AG08396 (cell line): ENCODE data around the gene FER.
"Not testable (repeated sequence)": the region's sequence is repeated elsewhere in the genome, so short reads cannot be mapped to it uniquely, and the experiment has no call there.

Experiments used
- DNase-seq: peaks from one replicate; pipeline ENCODE4 v3.0.0; 2012; ENCODE audit warnings: low spot score, mixed read lengths

FER gene

DNA sequence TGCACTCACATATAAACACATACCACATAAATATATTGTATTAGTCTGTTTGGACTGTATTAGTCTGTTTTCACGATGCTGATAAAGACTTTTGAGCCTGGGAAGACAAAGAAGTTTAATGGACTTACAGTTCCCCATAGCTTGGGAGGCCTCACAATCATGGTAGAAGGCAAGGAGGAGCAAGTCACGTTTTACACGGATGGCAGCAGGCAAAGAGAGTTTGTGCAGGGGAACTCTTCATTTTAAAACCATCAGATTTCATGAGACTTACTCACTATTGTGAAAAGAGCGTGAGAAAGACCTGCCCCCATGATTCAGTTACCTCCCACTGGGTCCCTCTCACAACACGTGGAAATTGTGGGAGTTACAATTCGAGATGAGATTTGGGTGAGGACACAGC lies 133.4 kb downstream of the FER start:
- no peak for DNase-seq

DNA sequence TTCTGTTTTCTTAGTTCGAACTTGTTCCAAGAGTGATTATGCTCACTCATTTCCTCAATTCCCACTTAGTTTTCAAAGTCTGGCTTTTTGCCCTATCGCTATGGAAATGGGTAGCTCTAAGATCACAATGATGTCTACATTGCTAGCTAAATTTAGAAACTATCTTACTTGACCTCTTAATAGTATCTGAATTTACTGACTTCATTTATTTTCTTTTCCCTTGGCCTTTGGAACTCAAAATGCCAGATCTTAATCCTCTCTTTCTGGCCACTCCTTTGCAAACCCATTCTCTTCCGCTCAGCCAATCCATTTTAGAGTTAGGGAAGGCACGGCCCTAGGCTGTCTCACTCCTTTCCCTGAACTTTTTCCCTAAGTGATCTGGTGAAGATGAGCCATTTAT lies 137.0 kb downstream of the FER start:
- peak; percentile 5 for DNase-seq

DNA sequence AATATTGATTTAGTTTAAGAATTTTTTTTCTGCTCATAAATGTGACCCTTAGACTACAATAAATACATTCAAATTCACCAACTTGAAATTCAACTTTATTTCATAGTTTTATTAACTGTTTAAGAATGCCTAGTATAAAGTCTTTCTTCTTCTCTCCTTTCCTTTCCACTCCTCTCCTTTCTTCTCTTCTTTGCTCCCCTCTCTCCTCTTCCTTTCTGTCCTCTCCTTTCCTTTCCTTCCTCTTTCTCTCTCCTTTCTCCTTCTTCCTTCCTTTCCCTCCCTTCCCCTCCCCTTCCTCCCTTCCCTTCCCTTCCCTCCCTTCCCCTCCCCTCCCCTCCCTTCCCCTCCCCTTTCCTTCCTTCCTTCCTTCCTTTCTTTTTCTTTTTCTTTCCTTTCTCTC lies 150.6 kb downstream of the FER start:
- no peak for DNase-seq

DNA sequence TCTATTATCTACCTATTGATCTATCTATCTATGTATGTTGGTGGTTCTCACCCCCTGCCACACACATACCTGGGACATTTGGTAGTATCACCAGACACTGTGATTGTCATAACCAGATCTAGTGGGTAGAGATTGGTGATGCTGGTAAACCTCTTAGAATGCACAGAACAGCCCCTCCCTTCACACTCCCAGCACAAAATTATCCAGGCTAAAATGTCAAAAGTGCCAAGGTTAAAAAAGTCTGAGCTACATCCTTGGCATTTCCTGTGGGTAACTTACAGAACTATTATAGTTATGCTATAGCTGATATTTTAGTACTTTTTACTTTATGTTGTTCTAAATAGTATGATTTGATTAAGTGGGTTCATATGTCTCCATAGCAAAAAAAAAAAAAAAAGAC lies 151.0 kb downstream of the FER start:
- DNase-seq: no peak

DNA sequence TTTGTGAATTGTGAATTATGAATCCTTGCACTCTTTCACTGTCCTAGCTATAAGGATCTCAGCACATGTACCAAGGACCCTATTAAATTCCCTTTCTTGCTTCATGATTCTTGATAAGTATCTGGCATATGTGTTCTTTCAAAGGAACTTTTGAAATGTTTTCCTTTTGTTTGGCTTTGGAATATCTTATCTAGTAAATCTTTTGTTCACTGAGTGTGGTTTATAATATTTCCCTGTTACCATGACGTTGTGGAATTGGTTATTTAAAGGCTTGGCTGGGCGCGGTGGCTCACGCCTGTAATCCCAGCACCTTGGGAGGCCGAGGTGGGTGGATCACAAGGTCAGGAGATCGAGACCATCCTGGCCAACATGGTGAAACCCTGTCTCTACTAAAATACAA lies 151.5 kb downstream of the FER start:
- DNase-seq: not testable (repeated sequence)

DNA sequence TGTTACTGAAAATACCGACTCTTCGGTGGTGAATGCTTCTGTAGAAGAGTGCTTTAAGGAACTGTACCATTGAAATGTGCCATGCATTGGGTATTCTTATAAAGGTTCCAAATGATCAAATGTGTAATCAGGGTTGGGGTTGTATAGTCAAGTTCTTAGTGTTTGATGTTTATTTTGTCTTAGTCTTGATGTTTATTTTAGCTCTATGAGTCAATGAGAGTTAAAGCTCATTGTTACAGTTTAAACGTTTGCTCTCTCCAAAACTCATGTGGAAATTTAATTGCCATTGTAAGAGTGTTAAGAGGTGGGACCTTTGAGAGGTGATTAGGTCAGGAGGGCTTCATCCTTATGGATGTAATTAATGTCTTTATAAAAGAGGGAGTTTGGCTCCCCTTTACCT lies 153.0 kb downstream of the FER start:
- no peak for DNase-seq

DNA sequence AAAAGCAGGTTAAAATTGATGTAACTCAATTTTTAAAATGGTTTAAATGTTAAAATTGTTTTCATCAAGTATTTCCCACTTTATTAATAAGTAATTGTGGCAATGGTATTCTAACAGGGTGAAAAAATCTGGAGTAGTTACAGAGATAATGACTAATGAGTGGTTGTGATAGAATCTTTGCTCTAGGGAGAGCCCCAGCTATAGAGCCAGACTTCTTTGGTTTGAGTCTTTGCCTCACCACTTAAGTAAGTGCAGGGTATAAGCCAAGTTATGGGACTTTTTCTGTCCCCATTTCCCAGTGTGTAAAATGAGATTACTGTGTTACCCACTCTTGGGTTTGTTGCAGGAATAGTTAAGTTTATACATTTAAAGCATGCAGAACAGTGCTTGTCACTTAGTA lies 158.1 kb downstream of the FER start:
- no peak for DNase-seq

DNA sequence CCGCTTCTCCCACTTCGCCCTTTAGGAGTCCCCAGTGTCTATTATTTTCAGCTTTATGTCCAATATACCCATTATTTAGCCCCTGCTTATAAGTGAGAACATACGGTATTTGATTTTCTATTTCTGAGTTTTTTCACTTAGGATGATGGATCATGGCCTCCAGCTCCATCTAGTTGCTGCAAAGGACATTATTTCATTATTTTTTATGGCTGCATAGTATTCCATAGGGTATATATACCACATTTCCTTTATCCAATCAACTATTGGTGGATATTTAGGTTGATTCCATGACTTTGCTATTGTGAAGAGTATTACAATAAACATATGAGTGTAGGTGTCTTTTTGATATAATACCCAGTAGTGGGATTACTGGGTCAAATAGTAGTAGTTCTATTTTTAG lies 162.9 kb downstream of the FER start:
- no peak for DNase-seq

DNA sequence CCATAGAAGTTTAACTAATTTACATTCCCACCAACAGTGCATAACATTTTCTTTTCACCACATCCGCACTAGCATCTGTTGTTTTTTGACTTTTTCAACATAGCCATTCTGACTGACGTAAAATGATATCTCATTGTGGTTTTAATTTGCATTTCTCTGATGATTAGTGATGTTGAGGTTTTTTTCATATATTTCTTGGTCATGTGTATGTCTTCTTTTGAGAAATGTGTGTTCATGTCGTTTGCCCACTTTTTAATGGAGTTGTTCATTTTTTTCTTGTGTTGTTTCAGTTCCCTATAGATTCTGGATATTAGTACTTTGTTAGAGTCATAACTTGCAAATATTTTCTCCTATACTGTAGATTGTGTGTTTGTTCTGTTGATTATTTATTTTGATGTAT lies 163.4 kb downstream of the FER start:
- no peak for DNase-seq

DNA sequence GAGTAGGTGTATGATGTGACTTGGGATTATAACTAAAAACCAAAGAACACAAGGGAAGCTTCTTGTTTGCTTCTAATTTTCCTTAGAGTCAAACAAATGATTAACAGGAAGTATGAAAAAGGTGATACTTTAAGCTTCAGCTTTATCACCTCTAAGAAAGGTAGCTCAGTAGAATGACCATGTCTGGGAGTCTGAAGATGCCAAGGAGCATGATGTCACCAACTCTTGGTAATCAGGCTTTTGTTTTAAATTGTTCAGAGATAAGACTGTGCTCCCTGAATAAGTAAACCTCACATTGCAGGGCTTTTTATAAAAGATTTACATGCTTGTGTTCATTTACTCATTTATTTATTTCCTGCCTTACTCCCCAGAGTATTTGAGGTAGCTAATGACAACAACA lies 169.9 kb downstream of the FER start:
- no peak for DNase-seq

DNA sequence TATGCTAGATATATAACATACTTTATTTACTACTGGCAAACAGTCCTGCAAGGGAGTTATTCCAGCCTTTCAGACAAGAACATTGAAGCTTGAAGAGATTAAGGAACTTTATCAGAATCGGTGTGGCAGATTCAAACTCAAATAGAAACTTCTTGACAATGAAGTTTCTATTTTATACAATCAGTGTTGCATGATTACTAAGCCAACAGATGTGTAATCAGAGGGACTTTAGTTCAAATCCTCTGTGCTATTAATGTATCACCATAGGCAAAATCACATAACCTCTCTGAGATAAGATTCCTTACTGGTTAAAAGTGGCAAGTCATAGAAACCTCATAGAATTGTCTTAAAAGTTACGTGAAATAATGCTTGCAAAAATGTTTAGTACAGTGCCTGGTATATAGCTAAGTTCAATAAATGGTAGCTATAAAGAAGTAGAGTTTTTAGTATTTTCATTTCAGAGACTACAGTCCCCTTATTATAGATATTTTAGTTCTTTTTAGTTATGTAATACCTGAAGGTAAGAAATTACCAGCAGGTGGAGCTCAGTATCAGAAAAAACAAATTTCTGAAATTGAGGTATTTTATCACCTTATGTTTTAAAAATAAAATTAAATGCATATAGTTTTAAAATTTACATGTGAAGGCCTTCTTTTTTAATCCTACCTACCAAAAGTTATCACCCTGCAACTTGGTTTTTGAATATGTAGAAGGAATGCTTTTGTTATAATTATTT lies 172.1 kb downstream of the FER start:
- DNase-seq: no peak

DNA sequence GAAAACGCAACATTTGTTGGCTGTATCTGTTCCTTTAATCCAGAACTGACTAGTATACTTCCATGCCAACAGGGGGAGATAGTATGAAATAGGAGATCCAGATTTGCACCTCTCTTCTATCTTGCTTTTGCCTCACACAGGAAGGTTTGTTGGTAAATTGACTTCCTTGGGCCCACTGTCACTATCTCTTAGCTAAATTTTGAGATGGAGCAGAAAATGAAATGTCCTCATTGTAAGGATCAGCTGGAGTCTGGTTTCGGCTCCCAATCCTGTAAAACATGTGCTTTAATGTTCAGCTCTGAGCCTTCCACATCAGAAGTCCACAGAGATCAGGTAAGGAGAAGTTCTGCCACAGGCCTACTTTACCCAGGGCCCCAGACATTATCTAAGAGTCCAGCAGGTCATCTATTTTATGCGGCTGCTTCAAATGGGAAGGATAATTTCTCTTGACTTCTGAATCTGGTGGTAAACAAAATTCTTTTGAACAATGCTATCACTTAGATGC lies 176.8 kb downstream of the FER start:
- DNase-seq: no peak

DNA sequence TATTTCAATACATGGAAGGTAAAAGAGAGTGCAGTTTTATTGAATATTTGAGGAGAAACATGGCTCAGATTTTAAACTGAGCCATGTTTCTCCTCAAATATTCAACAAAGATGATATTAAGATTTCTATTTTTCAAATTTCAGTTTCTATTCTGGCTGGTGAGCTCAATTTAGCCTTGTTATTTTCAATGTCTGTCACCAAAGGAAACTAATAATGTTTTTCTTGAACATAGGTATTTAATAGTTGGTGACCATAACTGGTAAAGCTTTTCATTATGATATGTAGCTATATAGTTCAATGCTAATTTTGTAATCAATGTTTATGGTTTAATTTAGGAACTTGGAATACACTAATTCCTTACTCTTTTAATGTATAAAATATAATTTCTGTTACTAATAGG lies 177.4 kb downstream of the FER start:
- DNase-seq: no peak

DNA sequence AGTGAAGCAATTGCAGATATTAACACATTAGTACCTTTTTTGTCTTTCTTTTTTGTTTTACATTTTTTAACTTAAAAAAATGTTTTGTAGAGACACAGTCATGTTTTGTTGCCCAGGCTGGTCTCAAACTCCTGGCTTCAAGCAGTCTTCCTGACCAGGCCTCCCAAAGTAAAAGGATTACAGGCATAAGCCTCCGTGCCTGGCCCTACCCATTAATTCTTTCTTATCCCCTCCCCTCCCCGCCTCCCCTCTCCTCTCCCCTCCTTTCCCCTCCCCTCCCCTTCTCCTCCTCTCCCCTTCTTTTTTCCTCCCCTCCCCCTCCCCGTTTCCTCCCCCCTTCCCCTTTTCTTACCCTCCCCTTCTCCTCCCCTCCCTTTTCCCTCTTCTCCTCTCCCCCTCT lies 182.4 kb downstream of the FER start:
- DNase-seq: no peak

DNA sequence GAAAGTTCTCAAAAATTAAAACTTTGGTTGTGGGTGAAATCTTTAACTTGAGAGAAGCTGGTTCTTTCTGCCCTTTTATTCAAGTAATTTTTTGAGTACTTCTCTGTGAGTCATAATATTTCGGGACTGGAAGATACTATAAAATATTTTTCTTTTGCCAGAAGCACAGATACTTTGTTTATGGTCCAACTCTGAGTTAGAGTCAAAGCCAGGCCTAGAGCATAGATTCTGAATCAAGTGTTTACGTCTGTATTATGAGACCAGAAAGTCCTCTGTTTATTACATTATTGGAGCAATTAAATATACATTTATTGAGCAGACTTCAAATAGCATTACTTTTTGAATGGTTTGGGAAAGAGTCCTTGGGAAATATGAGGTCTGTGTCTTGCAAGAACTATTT lies 187.9 kb downstream of the FER start:
- no peak for DNase-seq

DNA sequence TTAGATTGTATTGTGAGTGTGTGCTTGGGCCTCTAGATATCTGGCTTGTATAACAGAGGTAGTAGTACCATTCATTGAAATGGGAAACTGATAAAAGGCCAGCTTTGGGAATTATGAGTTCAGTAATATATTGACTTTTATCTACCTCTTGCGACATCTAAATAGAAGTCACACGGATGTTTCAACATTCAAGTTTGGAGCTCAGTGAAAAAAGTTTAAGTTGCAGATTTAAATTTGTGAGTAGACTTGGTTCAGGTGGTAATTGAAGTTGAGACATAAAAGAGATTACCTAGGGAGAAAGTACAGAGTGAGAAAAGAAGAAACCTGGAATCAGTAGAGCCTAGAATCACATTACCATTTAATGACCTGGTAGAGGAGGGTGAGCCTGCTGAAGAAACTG lies 189.5 kb downstream of the FER start:
- no peak for DNase-seq

DNA sequence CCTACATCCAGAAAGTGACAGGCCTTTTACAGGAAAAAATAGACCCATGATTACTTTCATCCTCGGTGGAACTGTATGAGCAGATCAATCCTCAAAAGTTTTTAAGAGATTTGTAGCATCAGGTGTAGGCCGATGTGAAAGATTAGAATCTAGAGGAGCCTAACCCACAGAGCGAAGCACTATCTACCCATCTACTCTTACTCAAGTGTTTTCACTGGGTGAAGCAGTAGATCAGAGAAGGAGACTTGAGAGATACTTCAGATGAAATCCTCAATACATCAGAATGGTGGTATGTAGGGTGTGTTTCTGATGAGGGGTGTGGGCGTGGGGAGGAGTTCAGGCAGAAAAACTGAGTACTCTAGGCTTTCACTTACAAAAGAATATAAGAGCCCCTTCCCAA lies 192.8 kb downstream of the FER start:
- no peak for DNase-seq

DNA sequence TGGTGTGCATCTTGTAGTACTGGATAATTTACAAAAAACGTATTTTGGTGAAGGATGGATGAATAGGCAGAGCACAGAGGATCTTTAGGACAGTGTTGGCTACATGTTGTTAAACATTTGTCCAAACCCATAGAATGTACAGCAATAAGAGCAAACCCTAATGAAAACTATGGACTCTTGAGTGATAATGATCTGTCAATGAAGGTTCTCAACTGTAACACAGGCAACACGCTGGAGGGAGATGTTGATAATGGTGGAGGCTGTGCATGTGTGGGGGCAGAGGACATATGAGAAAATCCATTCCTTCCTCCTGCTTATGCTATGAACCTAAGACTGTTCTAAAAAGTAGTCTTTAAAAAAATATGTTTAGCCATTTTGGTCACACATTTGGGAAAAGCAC lies 194.0 kb downstream of the FER start:
- DNase-seq: no peak

DNA sequence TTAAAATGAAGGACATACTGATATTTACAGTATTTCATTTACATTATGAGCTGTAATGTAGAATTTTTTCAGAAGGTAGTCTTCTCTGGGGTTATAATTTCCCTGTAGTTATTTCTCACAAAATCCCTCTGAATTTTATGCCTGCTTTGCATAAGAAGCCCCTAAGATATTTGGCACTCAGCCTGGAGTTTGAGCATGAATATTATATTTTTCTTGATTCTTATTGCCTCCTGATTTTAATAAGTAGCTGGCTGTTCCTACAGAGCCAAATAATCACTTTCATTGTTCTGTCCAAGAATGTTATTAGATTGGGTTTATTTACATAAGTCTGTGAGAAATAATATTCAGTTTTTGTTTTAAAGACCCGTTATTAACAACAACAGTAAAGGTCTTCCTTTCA lies 195.0 kb downstream of the FER start:
- DNase-seq: no peak

DNA sequence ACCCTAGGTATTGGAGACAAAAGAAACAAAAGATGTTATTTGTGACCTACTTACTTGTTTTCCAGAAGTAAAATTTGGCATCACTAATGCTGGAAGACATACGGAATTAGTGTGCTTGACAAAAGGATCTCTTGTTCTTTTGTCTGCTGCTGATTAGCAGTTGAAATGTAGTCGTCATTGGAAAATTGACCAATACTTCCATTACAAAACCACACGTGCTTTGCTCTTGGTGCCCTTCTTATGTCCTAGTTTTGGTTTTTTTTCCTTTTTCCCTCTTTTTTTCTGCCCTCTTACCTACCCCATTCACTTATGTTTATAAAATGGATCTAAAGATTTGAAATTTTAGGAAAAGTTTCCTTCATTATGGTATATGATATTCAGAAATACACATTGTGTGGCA lies 197.4 kb downstream of the FER start:
- no peak for DNase-seq

DNA sequence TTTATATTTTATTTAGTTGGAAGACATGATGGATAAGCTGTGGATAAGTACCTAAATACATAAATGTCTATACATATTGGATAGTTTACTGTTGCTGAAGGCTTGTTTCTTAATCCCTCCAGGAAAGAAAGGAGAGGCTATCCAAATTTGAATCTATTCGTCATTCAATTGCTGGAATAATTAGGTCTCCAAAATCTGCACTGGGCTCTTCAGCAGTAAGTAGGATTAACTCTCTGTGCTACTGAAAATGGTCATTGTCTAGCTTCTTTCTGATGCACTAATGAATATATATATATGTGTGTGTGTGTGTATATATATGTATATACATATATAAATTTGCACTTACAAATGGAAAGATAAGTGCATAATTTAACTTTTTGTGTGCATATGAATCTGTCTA lies 198.3 kb downstream of the FER start:
- DNase-seq: no peak

DNA sequence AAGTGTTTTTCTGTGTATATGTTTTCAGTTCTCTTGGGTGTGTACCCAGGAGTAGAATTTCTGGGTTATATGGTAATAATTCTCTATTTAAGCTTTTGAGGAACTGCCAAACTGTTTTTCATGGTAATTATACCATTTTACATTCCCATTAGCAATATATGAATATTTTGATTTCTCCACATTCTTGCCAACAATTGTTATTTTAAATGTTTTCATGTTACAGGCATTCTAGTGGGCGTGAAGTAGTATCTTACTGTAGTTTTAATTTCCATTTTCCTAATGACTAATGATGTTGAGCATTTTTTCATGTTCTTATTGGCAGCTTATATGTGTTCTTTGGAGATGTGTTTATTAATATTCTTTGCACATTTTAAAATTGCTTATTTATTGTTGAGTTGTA lies 199.5 kb downstream of the FER start:
- no peak for DNase-seq

DNA sequence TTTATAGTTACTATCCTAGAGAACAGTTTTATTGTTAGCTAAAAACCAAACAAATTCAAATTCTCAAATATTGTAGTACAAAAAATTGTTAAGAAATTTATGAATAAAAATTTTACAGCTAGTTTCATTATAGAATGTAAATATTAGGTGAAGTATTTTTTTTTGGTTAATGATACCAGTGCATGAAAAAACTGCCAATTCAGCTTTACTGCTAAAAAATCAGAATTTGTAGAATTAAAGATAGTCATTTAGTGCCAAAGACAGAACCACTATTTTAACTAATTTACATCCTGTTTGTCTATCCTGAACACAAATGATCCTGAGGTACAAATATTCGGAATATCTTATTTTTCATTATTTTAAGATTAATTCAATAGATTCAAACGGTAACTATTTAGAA lies 202.6 kb downstream of the FER start:
- DNase-seq: no peak

DNA sequence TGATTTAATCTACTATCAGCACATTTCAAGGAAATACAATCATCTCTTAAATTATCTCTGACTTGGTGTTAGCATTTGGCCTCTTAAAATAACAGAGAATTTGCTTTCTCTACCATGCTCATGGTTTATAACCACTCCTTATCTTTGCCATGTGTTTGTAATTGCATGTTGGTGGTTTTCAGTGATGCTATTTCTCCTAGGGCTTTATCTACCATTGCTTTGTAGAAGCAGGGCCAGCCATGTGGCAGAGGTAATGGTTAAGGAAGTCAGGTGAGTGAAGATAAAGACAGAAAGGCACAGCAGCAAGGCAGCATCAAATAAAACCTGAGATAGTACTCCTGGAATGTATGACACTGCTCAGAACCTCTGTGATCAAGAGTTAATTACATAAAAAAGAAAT lies 206.2 kb downstream of the FER start:
- no peak for DNase-seq

DNA sequence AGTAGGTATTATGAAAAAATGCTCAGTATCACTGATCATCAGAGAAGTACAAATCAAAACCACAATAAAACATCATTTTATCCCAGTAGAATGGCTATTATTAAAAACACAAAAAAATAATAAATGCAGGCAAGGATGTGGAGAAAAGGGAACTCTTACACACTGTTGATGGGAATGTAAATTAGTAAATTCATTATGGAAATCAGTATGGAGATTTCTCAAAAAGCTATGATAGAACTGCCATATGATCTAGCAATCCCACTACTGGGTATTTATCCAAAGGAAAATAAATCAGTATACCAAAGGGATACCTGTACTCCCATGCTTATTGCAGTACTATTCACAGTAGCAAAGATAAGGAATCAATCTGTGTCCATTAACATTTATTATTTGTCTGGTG lies 209.6 kb downstream of the FER start:
- DNase-seq: no peak
